ENCODE measurements around the gene RAP1GAP.

RAP1GAP gene

GRCh38 chr1:21596174-21596573 lies 73.0 kb downstream of the RAP1GAP start:
- TF ChIP-seq CTCF (IDR thresholded peaks at IDR 0.05; ENCODE audit: low read depth, low read length), result no peak
- Histone ChIP-seq H3K9me3 (no peaks in the 10 kb centered on the region), H3K4me1 (no peaks in the 10 kb centered on the region), H3K4me3 (ENCODE audit: low read depth, low read length) (no peak overlapping the region), H3K36me3 (no peaks in the 10 kb centered on the region), H3K27me3 (no peaks in the 10 kb centered on the region)
- DNase-seq, result no peak

GRCh38 chr1:21594935-21595897 lies 73.9 kb downstream of the RAP1GAP start:
- TF ChIP-seq CTCF (IDR thresholded peaks at IDR 0.05; ENCODE audit: low read depth, low read length), result peak; percentile 49
- peak; percentile 57 for DNase-seq

GRCh38 chr1:21594501-21594900 lies 74.7 kb downstream of the RAP1GAP start:
- no peaks in the 10 kb centered on the region for H3K36me3 ChIP-seq
- H3K27me3 ChIP-seq, result no peaks in the 10 kb centered on the region
- H3K4me3 ChIP-seq (ENCODE audit: low read depth, low read length), result no peak overlapping the region
- TF ChIP-seq CTCF (IDR thresholded peaks at IDR 0.05; ENCODE audit: low read depth, low read length), result no peak
- H3K9me3 ChIP-seq, result no peaks in the 10 kb centered on the region
- no peaks in the 10 kb centered on the region for H3K4me1 ChIP-seq
- DNase-seq, result no peak

More at GRCh38 chr1:21594935-21595897, 73.9 kb downstream of the RAP1GAP start:
- Histone ChIP-seq H3K4me1 (no peaks in the 10 kb centered on the region), H3K9me3 (no peaks in the 10 kb centered on the region), H3K4me3 (ENCODE audit: low read depth, low read length) (no peak overlapping the region), H3K36me3 (no peaks in the 10 kb centered on the region), H3K27me3 (no peaks in the 10 kb centered on the region)

GRCh38 chr1:21593231-21593630 lies 75.9 kb downstream of the RAP1GAP start:
- no peak for DNase-seq
- H3K36me3 ChIP-seq, result no peaks in the 10 kb centered on the region
- no peaks in the 10 kb centered on the region for H3K9me3 ChIP-seq
- no peak for TF ChIP-seq CTCF (IDR thresholded peaks at IDR 0.05; ENCODE audit: low read depth, low read length)
- H3K27me3 ChIP-seq, result no peaks in the 10 kb centered on the region
- no peaks in the 10 kb centered on the region for H3K4me1 ChIP-seq
- H3K4me3 ChIP-seq (ENCODE audit: low read depth, low read length), result no peak overlapping the region

- no peak for TF ChIP-seq CTCF (IDR thresholded peaks at IDR 0.05; ENCODE audit: low read depth, low read length)
- no peak for DNase-seq
- H3K4me1 ChIP-seq, result no peaks in the 10 kb centered on the region
- H3K4me3 ChIP-seq (ENCODE audit: low read depth, low read length), result no peak overlapping the region
- H3K36me3 ChIP-seq, result no peaks in the 10 kb centered on the region
- H3K27me3 ChIP-seq, result no peaks in the 10 kb centered on the region
- no peaks in the 10 kb centered on the region for H3K9me3 ChIP-seq
Observed at GRCh38 chr1:21592086-21592865, 76.9 kb downstream of the RAP1GAP start.
